Vein endothelial cell (primary cell): ENCODE data around the gene FBN3. TPM values are rescaled to one million over a fixed set of nuclear protein-coding genes. Genes with fewer than 3 reads are reported as not detected.

Experiments
- total RNA-seq: library from RNA; depleted of rRNA; stranded (reverse); fragments of >200 nt; gene quantifications from 2 replicates; pipeline ENCODE4 v1.2.3, GENCODE V29; 2012

Gene FBN3
- not detected in 2 replicates for total RNA-seq

DNA sequence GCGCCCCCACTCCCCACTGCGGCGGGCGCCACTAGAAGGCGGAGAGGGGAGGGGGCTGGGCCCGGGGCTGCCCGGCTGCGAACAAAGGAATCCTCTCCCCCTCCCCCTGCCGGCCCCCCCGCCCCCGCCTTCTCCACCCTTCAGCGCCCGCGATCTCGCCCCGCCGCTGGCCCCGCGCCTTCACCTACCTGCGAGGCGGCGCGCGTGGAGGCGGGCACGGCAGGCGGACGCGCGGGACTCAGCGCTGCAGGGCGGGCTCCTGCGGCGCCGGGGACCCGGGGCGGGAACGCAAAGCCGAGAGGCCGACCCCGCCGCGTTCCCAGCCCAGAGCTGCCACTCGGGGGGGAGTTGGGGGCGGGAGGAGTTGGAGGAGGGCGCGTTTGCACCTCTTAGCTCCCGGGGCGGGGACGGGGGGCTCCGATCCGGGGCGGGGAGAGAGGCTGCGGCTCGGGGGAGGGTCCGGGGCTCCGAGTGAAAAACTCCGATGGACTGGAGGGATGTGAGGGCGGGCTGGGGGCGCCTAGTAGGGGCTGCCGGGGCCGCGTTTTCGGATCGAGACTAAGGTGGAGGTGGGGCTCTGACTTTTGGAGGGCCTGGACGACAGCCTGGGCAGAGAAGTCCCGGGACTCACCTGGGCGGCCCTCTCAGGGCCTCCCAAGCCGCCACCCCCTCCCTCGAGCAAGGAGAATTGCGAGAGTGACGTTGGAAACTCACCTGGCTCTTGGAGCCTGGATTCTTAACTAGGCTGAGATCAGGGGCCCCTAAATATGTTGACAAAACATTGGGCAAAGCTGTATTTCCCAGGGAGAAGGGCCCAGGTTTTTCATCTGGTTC is at the start of gene FBN3:
TSS of gene FBN3 (minus strand) at position 332 of the 834 bp plus-strand sequence. CDS start 2,112 bp downstream, outside the sequence.

DNA sequence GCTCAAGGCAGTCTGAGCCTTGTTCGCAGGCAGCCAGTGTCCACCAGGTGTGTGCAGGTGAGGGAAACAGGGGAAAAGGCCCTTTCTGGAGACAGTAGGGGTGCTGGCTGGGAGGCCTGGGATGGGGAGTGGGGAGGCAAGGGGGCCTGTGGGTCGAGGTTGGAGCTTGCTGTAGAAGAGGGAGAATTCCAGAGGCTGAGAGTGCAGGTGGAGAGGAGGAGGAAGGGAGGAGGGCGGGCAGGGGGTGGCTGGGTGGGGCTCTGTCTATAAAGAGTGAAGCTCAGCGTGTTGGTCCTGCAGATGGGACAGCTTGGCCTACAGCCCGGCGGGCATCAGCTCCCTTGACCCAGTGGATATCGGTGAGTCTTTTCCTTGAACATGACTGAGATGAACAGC is 96.9 kb downstream of the FBN3 start, which contains the start of gene CCL25:
TSS of gene CCL25 (plus strand) at position 297 of the 396 bp plus-strand sequence. CDS start 290 bp downstream, outside the sequence.

Other genes with a start within 250 kb of the FBN3 start
- gene MAP2K7, start 245.7 kb downstream of the FBN3 start, total RNA-seq, result 12.5 and 13.7 TPM in 2 replicates
- gene TGFBR3L, start 234.8 kb downstream of the FBN3 start, total RNA-seq, result 0.29 and 2.0 TPM in 2 replicates
- 21.2 and 21.8 TPM in 2 replicates for gene SNAPC2, start 229.3 kb downstream of the FBN3 start, total RNA-seq
- gene CTXN1, start 223.5 kb downstream of the FBN3 start, total RNA-seq, result 10.1 and 23.5 TPM in 2 replicates
- 44.7 and 44.8 TPM in 2 replicates for gene TIMM44, start 205.9 kb downstream of the FBN3 start, total RNA-seq
- gene ELAVL1, start 144.0 kb downstream of the FBN3 start, total RNA-seq, result 54.2 and 61.6 TPM in 2 replicates
- not detected in 2 replicates for gene CCL25, start 96.8 kb downstream of the FBN3 start, total RNA-seq
- gene CERS4, start 59.8 kb upstream of the FBN3 start, total RNA-seq, result 6.2 and 8.0 TPM in 2 replicates
- 60.1 and 66.3 TPM in 2 replicates for gene CD320, start 158.8 kb upstream of the FBN3 start, total RNA-seq
- gene NDUFA7, start 171.8 kb upstream of the FBN3 start, total RNA-seq, result 36.6 and 43.3 TPM in 2 replicates
- gene RPS28, start 171.9 kb upstream of the FBN3 start, total RNA-seq, result 117 and 237 TPM in 2 replicates
- gene KANK3, start 193.7 kb upstream of the FBN3 start, total RNA-seq, result 31.8 and 76.4 TPM in 2 replicates
- gene ANGPTL4, start 214.6 kb upstream of the FBN3 start, total RNA-seq, result 11.7 and 94.7 TPM in 2 replicates
- gene RAB11B, start 240.8 kb upstream of the FBN3 start, total RNA-seq, result 29.2 and 38.9 TPM in 2 replicates